ENCODE results near the gene CIC.
"Not testable (repeated sequence)": the region's sequence is repeated elsewhere in the genome, so short reads cannot be mapped to it uniquely, and the experiment has no call there.

Gene CIC

GRCh38 chr19:42255766-42256745, 13.0 kb upstream of the CIC start:
- no peak for TF ChIP-seq POLR2A (IDR thresholded peaks at IDR 0.05; ENCODE audit: low read depth, low read length)
- DNase-seq (ENCODE audit: insufficient read length, low spot score), result no peak
- no peak for FAIRE-seq

DNA sequence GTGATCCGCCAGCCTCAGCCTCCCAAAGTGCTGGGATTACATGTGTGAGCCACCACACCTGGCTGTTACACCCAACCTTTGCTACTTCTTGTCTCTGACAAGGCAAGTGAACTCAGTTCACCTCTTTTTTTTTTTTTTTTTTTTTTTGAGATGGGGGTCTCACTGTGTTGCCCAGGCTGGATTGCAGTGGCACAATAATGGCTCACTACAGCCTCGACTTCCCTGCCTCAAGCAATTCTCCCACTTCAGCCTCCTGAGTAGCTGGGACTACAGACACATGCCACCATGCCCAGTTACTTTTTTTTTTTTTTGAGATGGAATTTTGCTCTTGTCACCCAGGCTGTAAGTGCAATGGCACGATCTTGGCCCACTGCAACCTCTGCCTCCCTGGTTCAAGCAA, 11.2 kb upstream of the CIC start:
- FAIRE-seq; DNase-seq (ENCODE audit: insufficient read length, low spot score): not testable (repeated sequence)

DNA sequence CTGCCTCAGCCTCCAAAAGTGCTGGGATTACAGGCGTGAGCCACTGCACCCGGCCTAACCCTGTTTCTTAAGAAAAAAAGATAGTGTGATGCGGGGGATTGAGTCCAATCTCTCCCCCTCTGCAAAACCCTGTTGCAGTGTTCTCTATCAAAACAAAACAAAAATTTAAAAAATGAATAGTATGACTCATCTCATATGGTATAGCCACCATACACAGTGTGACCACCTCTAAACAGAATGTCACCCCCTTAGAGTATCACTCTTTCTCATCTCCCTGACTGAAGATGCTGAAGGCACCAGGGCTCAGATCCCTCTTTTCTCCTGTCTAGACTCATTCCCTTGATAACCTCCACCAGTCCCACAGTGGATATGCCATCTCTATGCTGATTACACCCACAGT, 7.3 kb upstream of the CIC start:
- DNase-seq (ENCODE audit: insufficient read length, low spot score) (no peak), FAIRE-seq (no peak)
- TF ChIP-seq POLR2A (IDR thresholded peaks at IDR 0.05; ENCODE audit: low read depth, low read length), result no peak

DNA sequence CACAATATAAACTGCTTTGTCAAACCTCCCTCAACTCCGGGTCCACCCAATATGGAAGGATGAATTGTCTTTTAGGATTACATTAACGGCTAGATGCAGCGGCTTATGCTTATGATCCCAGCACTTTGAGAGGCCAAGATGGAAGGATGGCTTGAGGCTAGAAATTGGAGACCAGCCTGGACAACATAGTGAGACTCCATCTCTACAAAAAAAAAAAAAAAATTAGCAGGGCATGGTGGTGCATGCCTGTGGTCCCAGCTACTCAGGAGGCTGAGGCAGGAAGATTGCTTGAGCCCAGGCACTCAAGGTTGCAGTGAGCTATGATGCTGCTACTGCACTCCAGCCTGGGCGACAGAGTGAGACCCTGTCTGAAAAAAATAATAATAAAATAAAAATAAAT, 2.9 kb upstream of the CIC start:
- DNase-seq (ENCODE audit: insufficient read length, low spot score), result not testable (repeated sequence)

GRCh38 chr19:42266928-42267603, 2.0 kb upstream of the CIC start:
- DNase-seq (ENCODE audit: insufficient read length, low spot score); FAIRE-seq: not testable (repeated sequence)

More for the DNA sequence above, 2.9 kb upstream of the CIC start:
- FAIRE-seq, result not testable (repeated sequence)

DNA sequence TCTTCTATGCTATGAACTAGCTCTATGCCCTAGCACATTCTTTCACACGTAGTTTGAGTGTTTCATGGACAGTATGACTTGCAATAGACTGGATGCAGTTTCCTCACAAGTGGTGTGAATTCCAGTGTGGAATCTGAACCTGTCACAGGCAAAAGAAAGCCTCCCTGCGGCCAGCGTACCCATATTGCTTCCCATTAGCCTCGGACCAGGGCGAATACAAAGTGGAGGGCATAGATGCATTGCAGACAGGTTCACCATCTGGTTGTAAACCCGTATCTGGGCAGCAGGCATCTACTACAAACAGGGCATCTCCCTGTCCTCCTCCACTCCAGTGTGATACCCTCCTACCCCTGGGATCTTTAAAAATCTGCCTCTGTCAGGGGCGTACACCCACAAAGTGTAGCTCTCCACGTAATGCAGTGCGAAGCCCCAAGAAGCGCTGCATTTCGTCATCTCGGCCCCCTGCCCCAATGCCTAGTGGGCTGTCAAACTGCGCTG, 1.4 kb upstream of the CIC start:
- DNase-seq (ENCODE audit: insufficient read length, low spot score), result no peak
- no peak for FAIRE-seq
- no peak for TF ChIP-seq POLR2A (IDR thresholded peaks at IDR 0.05; ENCODE audit: low read depth, low read length)

GRCh38 chr19:42268142-42268703, 829 bp upstream of the CIC start:
- DNase-seq (ENCODE audit: insufficient read length, low spot score) (peak; percentile 98), FAIRE-seq (peak; percentile 64)
- peak; percentile 29 for TF ChIP-seq POLR2A (IDR thresholded peaks at IDR 0.05; ENCODE audit: low read depth, low read length)

GRCh38 chr19:42269478-42270345, 660 bp downstream of the CIC start:
- no peak for TF ChIP-seq POLR2A (IDR thresholded peaks at IDR 0.05; ENCODE audit: low read depth, low read length)
- FAIRE-seq (no peak), DNase-seq (ENCODE audit: insufficient read length, low spot score) (no peak)

GRCh38 chr19:42270346-42271044, 1.4 kb downstream of the CIC start:
- peak; percentile 90 for DNase-seq (ENCODE audit: insufficient read length, low spot score)
- peak; percentile 55 for TF ChIP-seq POLR2A (IDR thresholded peaks at IDR 0.05; ENCODE audit: low read depth, low read length)
- no peak for FAIRE-seq

- FAIRE-seq (no peak), DNase-seq (ENCODE audit: insufficient read length, low spot score) (no peak)
- TF ChIP-seq POLR2A (IDR thresholded peaks at IDR 0.05; ENCODE audit: low read depth, low read length), result no peak
Observed at GRCh38 chr19:42271045-42271419, 2.0 kb downstream of the CIC start.

DNA sequence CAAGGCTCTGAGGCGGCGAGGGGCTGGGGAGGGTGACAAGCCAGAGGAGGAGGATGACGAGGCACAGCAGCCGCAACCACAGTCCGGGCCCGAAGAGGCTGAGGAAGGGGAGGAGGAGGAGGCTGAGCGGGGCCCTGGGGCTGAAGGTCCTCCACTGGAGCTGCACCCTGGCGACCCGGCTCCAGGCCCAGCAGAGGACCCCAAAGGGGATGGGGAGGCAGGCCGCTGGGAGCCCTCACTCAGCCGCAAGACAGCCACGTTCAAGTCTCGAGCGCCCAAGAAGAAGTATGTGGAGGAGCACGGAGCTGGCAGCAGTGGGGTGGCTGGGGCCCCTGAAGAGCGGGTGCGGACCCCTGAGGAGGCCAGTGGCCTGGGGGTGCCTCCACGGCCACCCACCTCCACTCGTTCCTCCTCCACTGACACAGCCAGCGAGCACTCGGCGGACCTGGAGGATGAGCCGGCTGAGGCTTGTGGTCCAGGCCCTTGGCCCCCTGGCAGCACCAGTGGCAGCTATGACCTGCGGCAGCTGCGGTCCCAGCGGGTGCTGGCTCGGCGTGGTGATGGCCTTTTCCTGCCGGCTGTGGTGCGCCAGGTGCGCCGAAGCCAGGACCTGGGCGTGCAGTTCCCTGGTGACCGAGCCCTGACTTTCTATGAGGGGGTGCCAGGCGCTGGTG, 2.9 kb downstream of the CIC start:
- TF ChIP-seq POLR2A (IDR thresholded peaks at IDR 0.05; ENCODE audit: low read depth, low read length), result no peak
- DNase-seq (ENCODE audit: insufficient read length, low spot score), result no peak
- no peak for FAIRE-seq

GRCh38 chr19:42272535-42272897, 3.5 kb downstream of the CIC start:
- TF ChIP-seq POLR2A (IDR thresholded peaks at IDR 0.05; ENCODE audit: low read depth, low read length), result no peak
- DNase-seq (ENCODE audit: insufficient read length, low spot score), result no peak
- no peak for FAIRE-seq
